ENCODE measurements around the gene ARHGAP11A.

Gene ARHGAP11A

GRCh38 chr15:32671339-32672325 lies 56.3 kb downstream of the ARHGAP11A start:
- H3K36me3 Mint-ChIP-seq (ENCODE audit: low read depth), result no peaks in the 10 kb centered on the region
- H3K4me3 Mint-ChIP-seq, result no peak overlapping the region
- H3K9me3 Mint-ChIP-seq, result no peaks in the 10 kb centered on the region
- H3K4me1 Mint-ChIP-seq, result peaks cover 7% of the 10 kb centered on the region
- H3K27ac Mint-ChIP-seq, result no peak overlapping the region
- no peak for TF ChIP-seq CTCF (IDR thresholded peaks at IDR 0.05; ENCODE audit: unreplicated experiment in 3 of 3)
- H3K27me3 Mint-ChIP-seq (ENCODE audit: low read depth), result peaks cover 12% of the 10 kb centered on the region

- H3K4me1 Mint-ChIP-seq, result peaks cover 17% of the 10 kb centered on the region
- no peaks in the 10 kb centered on the region for H3K36me3 Mint-ChIP-seq (ENCODE audit: low read depth)
- no peak for TF ChIP-seq CTCF (IDR thresholded peaks at IDR 0.05; ENCODE audit: unreplicated experiment in 3 of 3)
- no peaks in the 10 kb centered on the region for H3K9me3 Mint-ChIP-seq
- H3K27me3 Mint-ChIP-seq (ENCODE audit: low read depth), result peaks cover 12% of the 10 kb centered on the region
- no peak overlapping the region for H3K4me3 Mint-ChIP-seq
- no peak overlapping the region for H3K27ac Mint-ChIP-seq
Observed at GRCh38 chr15:32674681-32675080, 59.4 kb downstream of the ARHGAP11A start.

- Mint-ChIP-seq H3K4me1 (peaks cover 17% of the 10 kb centered on the region), H3K4me3 (no peak overlapping the region)
Observed at GRCh38 chr15:32675466-32675865, 60.2 kb downstream of the ARHGAP11A start.

GRCh38 chr15:32676169-32676568 lies 60.9 kb downstream of the ARHGAP11A start:
- Mint-ChIP-seq H3K4me3 (no peak overlapping the region), H3K27ac (no peak overlapping the region)
- no peak for TF ChIP-seq CTCF (IDR thresholded peaks at IDR 0.05; ENCODE audit: unreplicated experiment in 3 of 3)

More at GRCh38 chr15:32675466-32675865, 60.2 kb downstream of the ARHGAP11A start:
- TF ChIP-seq CTCF (IDR thresholded peaks at IDR 0.05; ENCODE audit: unreplicated experiment in 3 of 3), result no peak
- Mint-ChIP-seq H3K27ac (no peak overlapping the region), H3K9me3 (no peaks in the 10 kb centered on the region), H3K36me3 (ENCODE audit: low read depth) (no peaks in the 10 kb centered on the region), H3K27me3 (ENCODE audit: low read depth) (peaks cover 12% of the 10 kb centered on the region)

GRCh38 chr15:32677238-32677750 lies 62.0 kb downstream of the ARHGAP11A start:
- Mint-ChIP-seq H3K4me1 (peaks cover 17% of the 10 kb centered on the region), H3K9me3 (no peaks in the 10 kb centered on the region), H3K36me3 (ENCODE audit: low read depth) (no peaks in the 10 kb centered on the region), H3K4me3 (no peak overlapping the region), H3K27me3 (ENCODE audit: low read depth) (peaks cover 8% of the 10 kb centered on the region), H3K27ac (peak overlapping the region in 2 of 3 experiments; percentile 31 to 66)
- no peak for TF ChIP-seq CTCF (IDR thresholded peaks at IDR 0.05; ENCODE audit: unreplicated experiment in 3 of 3)

More at GRCh38 chr15:32676169-32676568, 60.9 kb downstream of the ARHGAP11A start:
- Mint-ChIP-seq H3K9me3 (no peaks in the 10 kb centered on the region), H3K4me1 (peaks cover 17% of the 10 kb centered on the region), H3K36me3 (ENCODE audit: low read depth) (no peaks in the 10 kb centered on the region), H3K27me3 (ENCODE audit: low read depth) (peaks cover 8% of the 10 kb centered on the region)
